GM12878 (cell line): ENCODE results near the gene JADE2. TPM values are rescaled to one million over a fixed set of nuclear protein-coding genes. Genes with fewer than 3 reads are reported as not detected.

Source experiments
- ATAC-seq: fragments of 200-7000 bp; cut with Tn5 transposase; 3 replicates; pipeline ENCODE4 v1.9.1; 2020; ENCODE audit warnings: mild to moderate bottlenecking, moderate library complexity
- BruUV-seq: library from RNA; stranded (reverse); fragments of 400-500 nt; replicated peaks from 2 replicates; lab custom pipeline; 2021; lab: Mats Ljungman, UMichigan
- CTCF ChIA-PET: fragments of 300-600 bp; sonication (Branson Sonifier 250); formaldehyde crosslinking; extraction: SDS; loops from one replicate; lab custom pipeline; 2021; ENCODE audit warnings: inconsistent platforms; lab: Yijun Ruan, JAX
- POLR2A ChIA-PET: fragments of 350-600 bp; formaldehyde crosslinking; extraction: SDS; loops from one replicate; lab custom pipeline; 2021; ENCODE audit warnings: inconsistent platforms; lab: Charles Lee
- RAD21 ChIA-PET: fragments of 300-600 bp; sonication (Branson Sonifier 250); formaldehyde crosslinking; loops from one replicate; lab custom pipeline; 2023; ENCODE audit warnings: antibody characterized with exemption; ENCODE audit not compliant: unreplicated experiment; lab: Charles Lee
- SMC1A ChIA-PET: fragments of 300-600 bp; sonication (Branson Sonifier 250); formaldehyde crosslinking; loops from one replicate; lab custom pipeline; 2023; ENCODE audit not compliant: unreplicated experiment, uncharacterized antibody; lab: Charles Lee
- DNase-seq: peaks from one replicate; pipeline ENCODE4 v3.0.0-alpha.2; 2011; ENCODE audit warnings: low read depth, low spot score
- FAIRE-seq: peaks from 3 replicates; lab custom pipeline; 2011; peaks lifted over from hg19 to GRCh38; lab: Jason Lieb, UNC
- H2AFZ ChIP-seq: 2 replicates; pipeline ENCODE4 v1.6.0; 2011; ENCODE audit warnings: low read depth, low read length, control low read depth; ENCODE audit not compliant: control insufficient read depth
- H3K27ac ChIP-seq: 2 replicates; pipeline ENCODE4 v1.5.1; 2011; ENCODE audit warnings: control low read depth; ENCODE audit not compliant: control insufficient read depth, insufficient read depth
- H3K27me3 ChIP-seq, 2 experiments: replicated peaks in 1 of 2; 2 replicates each; pipeline versions ENCODE4 v1.6.0 to v1.6.1; 2011; ENCODE audit warnings: low read length in 1 of 2; ENCODE audit not compliant: control insufficient read depth in 2 of 2, insufficient read depth in 2 of 2
- H3K36me3 ChIP-seq, 2 experiments: 2 replicates each; pipeline ENCODE4 v1.5.1; 2011; ENCODE audit warnings: low read length in 1 of 2; ENCODE audit not compliant: control insufficient read depth in 2 of 2, insufficient read depth in 2 of 2
- H3K4me1 ChIP-seq: 2 replicates; pipeline ENCODE4 v1.6.1; 2011; ENCODE audit warnings: mild to moderate bottlenecking, low read length, moderate library complexity, mixed read lengths; ENCODE audit not compliant: control insufficient read depth, insufficient read depth
- H3K4me2 ChIP-seq: 2 replicates; pipeline ENCODE4 v1.6.0; 2011; ENCODE audit warnings: control low read depth; ENCODE audit not compliant: control insufficient read depth, insufficient read depth
- H3K4me3 ChIP-seq: fragments of 200-600 bp; sonication (generic); 2 replicates; pipeline ENCODE4 v1.5.1; 2016
- H3K79me2 ChIP-seq: 2 replicates; pipeline ENCODE4 v1.6.0; 2011; ENCODE audit warnings: low read length; ENCODE audit not compliant: control insufficient read depth, insufficient read depth
- H3K9ac ChIP-seq: 2 replicates; pipeline ENCODE4 v1.8.0; 2011; ENCODE audit warnings: low read length, control low read depth, mixed read lengths; ENCODE audit not compliant: control insufficient read depth, insufficient read depth
- H3K9me3 ChIP-seq: replicated peaks from 3 replicates; pipeline ENCODE4 v1.5.1; 2011; ENCODE audit warnings: mild to moderate bottlenecking, low read length; ENCODE audit not compliant: control insufficient read depth, insufficient read depth
- H4K20me1 ChIP-seq: 2 replicates; pipeline ENCODE4 v1.6.0; 2011; ENCODE audit not compliant: control insufficient read depth, insufficient read depth
- BCL3 ChIP-seq: IDR thresholded peaks from 2 replicates; pipeline ENCODE4 v1.6.1; 2011; ENCODE audit warnings: borderline replicate concordance, low read depth, mild to moderate bottlenecking, moderate library complexity, low read length; ENCODE audit not compliant: insufficient read depth, poor library complexity, severe bottlenecking
- CREB1 ChIP-seq: IDR thresholded peaks from 2 replicates; pipeline ENCODE4 v1.6.1; 2012; ENCODE audit warnings: low read depth, mild to moderate bottlenecking, inconsistent platforms
- IRF3 ChIP-seq: fragments of 450-650 bp; IDR thresholded peaks from 2 replicates; pipeline ENCODE4 v1.6.1; 2014; ENCODE audit warnings: mild to moderate bottlenecking
- RELA ChIP-seq: fragments of 450-650 bp; IDR thresholded peaks from 2 replicates; pipeline ENCODE4 v1.8.0; 2014; ENCODE audit warnings: borderline replicate concordance; ENCODE audit not compliant: partially characterized antibody
- TARDBP ChIP-seq: IDR thresholded peaks from 2 replicates; pipeline ENCODE4 v1.6.1; 2016; ENCODE audit warnings: borderline replicate concordance
- ZBED1 ChIP-seq: IDR thresholded peaks from 2 replicates; pipeline ENCODE4 v1.6.1; 2016; ENCODE audit warnings: borderline replicate concordance
- WGBS: methylation state at CpG from one replicate; pipeline ENCODE4 v1.1.6; 2016; ENCODE audit warnings: low lambda C conversion rate; ENCODE audit not compliant: insufficient replicate concordance, insufficient coverage; ENCODE audit errors: missing lambda C conversion rate; 5-methylcytosine and 5-hydroxymethylcytosine counted together
- in situ Hi-C: fragments of 300-500 bp; cut with MboI; formaldehyde crosslinking; loops from 9 replicates; pipeline ENCODE4 v1.14.3; 2018; ENCODE audit warnings: mixed read lengths
- intact Hi-C: fragments of 100-400 bp; cut with micrococcal nuclease; formaldehyde crosslinking; loops from one replicate; pipeline ENCODE4 v1.14.2; 2022; ENCODE audit not compliant: unreplicated experiment
- polyA plus RNA-seq, 11 experiments: library from polyadenylated mRNA; depleted of rRNA in 4 of 11; unstranded in 6 of 11; stranded (reverse) in 5 of 11; fragments of >200 nt; fragmentation: Nextera tagmentation in 4 of 11; fragmentation: Illumina TruSeq in 1 of 11; extraction: Ambion mirVana in 4 of 11; extraction: Trizol in 1 of 11; gene quantifications; 1 replicate in 1 of 11; 2 replicates in 10 of 11; pipeline versions ENCODE4 v1.2.1 to v1.2.3, GENCODE V29; 2011 to 2016; ENCODE audit warnings: inconsistent platforms in 2 of 11, missing spikeins in 2 of 11, low read depth in 1 of 11
- total RNA-seq, 4 experiments: library from RNA; depleted of rRNA in 3 of 4; stranded (reverse); fragments of >200 nt in 3 of 4; fragmentation: Illumina TruSeq in 1 of 4; extraction: Trizol in 1 of 4; gene quantifications; 2 replicates each; pipeline versions ENCODE4 v1.2.1 to v1.2.3, GENCODE V29; 2013 to 2021
- TF ChIP-seq, protein P1 (sequence below), 3 experiments: IDR thresholded peaks in 2 of 3; conservative IDR thresholded peaks in 1 of 3; 2 replicates each; pipeline ENCODE4 v1.5.1; 2011; ENCODE audit warnings: low read depth in 3 of 3, low read length in 3 of 3, mild to moderate bottlenecking in 3 of 3, control low read depth in 2 of 3, moderate library complexity in 2 of 3, inconsistent platforms in 1 of 3, mixed read lengths in 1 of 3; ENCODE audit not compliant: control insufficient read depth in 2 of 3, insufficient read depth in 1 of 3; ENCODE audit errors: extremely low read depth in 1 of 3

JADE2 gene
- total and polyA plus RNA-seq, 10 of the 15 experiments (the other 5 are each of a cell fraction or from before 2014, with no cell fraction given) = 1.5 to 67.0 (median 22.4) TPM

- in situ Hi-C loops = no loop called here
- ChIA-PET RAD21 (interaction anchor here (1.2 to 2.7 kb wide), 3 partner anchors 12 to 38 kb away, joined by 3 to 10 read pairs (median 3); partner anchors contain the start of gene SAR1B), SMC1A (interaction anchor here (1.1 to 5.4 kb wide), 2 partner anchors 14 to 129 kb away, joined by 3 to 26 read pairs; no protein-coding TSS in a partner anchor), POLR2A (interaction anchor here (0.7 kb wide), 1 partner anchor 54 kb away, joined by 3 read pairs; the partner anchor contains the start of gene SEC24A), CTCF (interaction anchor here (0.6 to 1.4 kb wide), 5 partner anchors 16 to 451 kb away, joined by 3 to 4 read pairs (median 3); partner anchors contain the start of gene SEC24A)
- BruUV-seq = no TSS peak
- no peaks in the 10 kb centered on the region for H3K27me3 ChIP-seq
- no peaks in the 10 kb centered on the region for H3K36me3 ChIP-seq
- H3K27ac ChIP-seq = no peak overlapping the region
- H4K20me1 ChIP-seq = no peaks in the 10 kb centered on the region
- H3K4me2 ChIP-seq = no peak overlapping the region
- peaks cover 28% of the 10 kb centered on the region for H3K4me1 ChIP-seq
- no peaks in the 10 kb centered on the region; the same call in 2 of the 3 replicates for H3K9me3 ChIP-seq
- no peak for FAIRE-seq
- TF ChIP-seq, protein P1, sequence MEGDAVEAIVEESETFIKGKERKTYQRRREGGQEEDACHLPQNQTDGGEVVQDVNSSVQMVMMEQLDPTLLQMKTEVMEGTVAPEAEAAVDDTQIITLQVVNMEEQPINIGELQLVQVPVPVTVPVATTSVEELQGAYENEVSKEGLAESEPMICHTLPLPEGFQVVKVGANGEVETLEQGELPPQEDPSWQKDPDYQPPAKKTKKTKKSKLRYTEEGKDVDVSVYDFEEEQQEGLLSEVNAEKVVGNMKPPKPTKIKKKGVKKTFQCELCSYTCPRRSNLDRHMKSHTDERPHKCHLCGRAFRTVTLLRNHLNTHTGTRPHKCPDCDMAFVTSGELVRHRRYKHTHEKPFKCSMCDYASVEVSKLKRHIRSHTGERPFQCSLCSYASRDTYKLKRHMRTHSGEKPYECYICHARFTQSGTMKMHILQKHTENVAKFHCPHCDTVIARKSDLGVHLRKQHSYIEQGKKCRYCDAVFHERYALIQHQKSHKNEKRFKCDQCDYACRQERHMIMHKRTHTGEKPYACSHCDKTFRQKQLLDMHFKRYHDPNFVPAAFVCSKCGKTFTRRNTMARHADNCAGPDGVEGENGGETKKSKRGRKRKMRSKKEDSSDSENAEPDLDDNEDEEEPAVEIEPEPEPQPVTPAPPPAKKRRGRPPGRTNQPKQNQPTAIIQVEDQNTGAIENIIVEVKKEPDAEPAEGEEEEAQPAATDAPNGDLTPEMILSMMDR (IDR thresholded peaks at IDR 0.05 in 2 of 3, conservative IDR thresholded peaks at IDR 0.05 in 1 of 3; ENCODE audit: control insufficient read depth in 2 of 3, extremely low read depth in 1 of 3, insufficient read depth in 1 of 3, low read depth in 3 of 3, low read length in 3 of 3) = no peak
- no peak for TF ChIP-seq TARDBP
- no peak for TF ChIP-seq CREB1
- no peak for TF ChIP-seq IRF3
- TF ChIP-seq ZBED1 = no peak
- TF ChIP-seq BCL3 = peak; percentile 50
- no peak for TF ChIP-seq RELA
- DNase-seq = no peak
- no peaks in the 10 kb centered on the region for H3K79me2 ChIP-seq
- WGBS = 87% methylated on average over 7 of the region's 7 CpGs
- intact Hi-C loops = loop anchor here (5.0 kb wide), 1 partner anchor 53 kb away; the partner anchor contains the start of gene SEC24A
- ATAC-seq = no peak
- H3K9ac ChIP-seq = no peak overlapping the region
- H3K4me3 ChIP-seq = no peak overlapping the region
- no peak overlapping the region; the same call in 1 of the 2 replicates for H2AFZ ChIP-seq
Observed at GRCh38 chr5:134594336-134594735, 68.9 kb downstream of the JADE2 start.
